Midbrain (tissue), 1 donor: ENCODE data around the gene UBQLNL.

Experiments used
- DNase-seq: peaks from one replicate; lab custom pipeline; 2025; lab: John Stamatoyannopoulos, UW

UBQLNL gene

GRCh38 chr11:5507177-5507932 lies 9.1 kb downstream of the UBQLNL start:
- no peak for DNase-seq

GRCh38 chr11:5505363-5506048 lies 11.0 kb downstream of the UBQLNL start:
- no peak for DNase-seq

- no peak for DNase-seq
Measured at GRCh38 chr11:5504403-5504921, 12.0 kb downstream of the UBQLNL start.

- DNase-seq = no peak
Measured at GRCh38 chr11:5500393-5500801, 16.1 kb downstream of the UBQLNL start.

GRCh38 chr11:5499671-5500070 lies 16.8 kb downstream of the UBQLNL start:
- no peak for DNase-seq

- DNase-seq = no peak
Measured at GRCh38 chr11:5489576-5490357, 26.7 kb downstream of the UBQLNL start.

GRCh38 chr11:5488798-5489399 lies 27.6 kb downstream of the UBQLNL start:
- DNase-seq = no peak

GRCh38 chr11:5488385-5488784 lies 28.1 kb downstream of the UBQLNL start, which contains the start of gene OR52D1:
TSS of gene OR52D1 (plus strand) at chr11:5488685. CDS start at chr11:5488707, 22 bp downstream.
- no peak for DNase-seq

- DNase-seq = no peak
Measured at GRCh38 chr11:5486421-5486820, 30.1 kb downstream of the UBQLNL start.

- no peak for DNase-seq
Measured at GRCh38 chr11:5486003-5486402, 30.5 kb downstream of the UBQLNL start.

- DNase-seq = peak; percentile 31
Measured at GRCh38 chr11:5476186-5476819, 40.2 kb downstream of the UBQLNL start.

GRCh38 chr11:5473921-5474320 lies 42.6 kb downstream of the UBQLNL start:
- no peak for DNase-seq

GRCh38 chr11:5467527-5467926 lies 49.0 kb downstream of the UBQLNL start:
- no peak for DNase-seq
